ENCODE data around the gene SPRR2B.
"Not testable (repeated sequence)": the region's sequence is repeated elsewhere in the genome, so short reads cannot be mapped to it uniquely, and the experiment has no call there.

Gene SPRR2B

DNA sequence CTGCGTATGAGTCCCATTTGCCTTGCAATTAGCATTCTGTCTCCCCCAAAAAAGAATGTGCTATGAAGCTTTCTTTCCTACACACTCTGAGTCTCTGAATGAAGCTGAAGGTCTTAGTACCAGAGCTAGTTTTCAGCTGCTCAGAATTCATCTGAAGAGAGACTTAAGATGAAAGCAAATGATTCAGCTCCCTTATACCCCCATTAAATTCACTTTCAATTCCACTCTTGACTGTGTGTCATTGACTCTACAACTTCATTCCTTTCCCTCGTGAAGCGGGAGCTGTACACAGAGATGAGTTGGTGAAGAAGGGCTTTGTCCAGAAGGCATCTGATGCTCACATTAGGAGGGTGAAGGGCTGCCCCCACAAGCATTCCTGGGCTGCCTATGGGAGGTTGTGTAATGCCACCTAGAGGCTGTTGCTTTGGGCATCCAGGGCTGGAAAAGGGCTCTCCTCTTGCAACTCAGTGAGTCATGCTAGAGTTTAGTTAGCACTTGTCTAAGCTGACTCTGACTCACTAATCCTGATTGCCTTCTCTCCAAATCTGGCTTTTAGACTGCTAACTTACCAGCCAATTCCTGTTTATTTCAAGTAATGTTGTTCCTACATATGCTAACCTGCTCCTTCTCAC is 38.6 kb downstream of the SPRR2B start:
- no peak for DNase-seq (ENCODE audit: low spot score)

GRCh38 chr1:153032073-153032472 is 39.3 kb downstream of the SPRR2B start:
- no peak for DNase-seq (ENCODE audit: low spot score)

DNA sequence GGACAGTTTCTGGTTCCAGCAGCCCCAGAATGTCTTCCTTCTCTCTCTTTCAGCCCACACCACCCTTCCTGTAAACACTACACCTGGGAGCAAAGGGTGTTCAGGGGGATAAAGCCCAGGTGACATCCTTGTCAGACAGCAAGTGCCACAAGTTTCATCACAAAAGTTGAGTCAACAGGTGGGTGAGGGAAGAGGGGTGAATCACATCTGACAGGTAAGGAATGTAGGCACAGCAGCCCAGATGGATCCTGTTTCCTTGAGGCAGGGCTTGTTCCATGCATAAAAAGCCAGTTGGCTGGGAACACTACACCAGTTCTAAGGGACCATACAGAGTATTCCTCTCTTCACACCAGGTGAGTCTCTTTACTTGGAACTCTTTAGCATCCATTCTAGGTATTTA is 40.5 kb downstream of the SPRR2B start, which contains the start of gene SPRR1B:
Gene SPRR1B, plus strand, starts transcription at position 309 of the 400 bp plus-strand sequence. CDS start 1,143 bp downstream, outside the sequence.
- DNase-seq (ENCODE audit: low spot score): no peak

- no peak for DNase-seq (ENCODE audit: low spot score)
These were observed 42.6 kb downstream of the SPRR2B start for GRCh38 chr1:153028766-153029165.

DNA sequence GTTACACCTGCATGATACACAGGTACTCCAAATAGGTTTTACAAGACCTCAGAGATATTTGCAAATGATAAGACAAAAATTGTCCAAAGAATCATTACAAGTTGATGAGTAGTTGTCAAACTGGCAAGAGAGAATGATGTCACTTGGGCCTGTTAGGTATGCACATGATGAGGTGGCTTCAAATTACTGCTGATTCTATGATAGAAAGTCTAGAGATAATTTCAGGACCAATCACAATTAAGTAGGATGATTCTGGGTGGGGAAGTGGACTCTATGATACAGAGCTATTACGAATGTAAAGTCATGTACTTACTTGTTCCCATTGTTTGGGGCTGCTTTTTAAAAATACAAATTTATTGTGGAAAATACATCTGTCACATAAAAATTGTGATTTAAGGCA is 45.6 kb downstream of the SPRR2B start:
- no peak for DNase-seq (ENCODE audit: low spot score)

DNA sequence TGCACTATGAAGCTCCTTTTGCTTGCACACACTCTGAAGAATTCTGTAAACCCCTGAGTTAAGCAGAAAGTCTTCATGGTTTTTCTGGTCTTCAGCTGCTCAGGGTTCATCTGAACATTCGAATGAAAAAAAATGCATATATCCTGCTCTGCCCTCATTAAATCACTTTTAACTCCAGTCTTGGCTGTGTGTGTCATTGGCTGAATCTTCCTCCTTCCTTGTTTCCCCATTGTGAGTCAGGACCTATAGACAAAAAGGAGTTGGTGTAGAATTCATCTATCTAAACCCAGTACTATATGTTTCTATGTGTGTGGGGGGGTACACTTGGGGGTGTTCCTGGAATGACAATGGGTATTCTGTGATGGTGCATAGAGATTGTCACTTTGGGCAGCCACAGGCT is 47.0 kb downstream of the SPRR2B start:
- no peak for DNase-seq (ENCODE audit: low spot score)

DNA sequence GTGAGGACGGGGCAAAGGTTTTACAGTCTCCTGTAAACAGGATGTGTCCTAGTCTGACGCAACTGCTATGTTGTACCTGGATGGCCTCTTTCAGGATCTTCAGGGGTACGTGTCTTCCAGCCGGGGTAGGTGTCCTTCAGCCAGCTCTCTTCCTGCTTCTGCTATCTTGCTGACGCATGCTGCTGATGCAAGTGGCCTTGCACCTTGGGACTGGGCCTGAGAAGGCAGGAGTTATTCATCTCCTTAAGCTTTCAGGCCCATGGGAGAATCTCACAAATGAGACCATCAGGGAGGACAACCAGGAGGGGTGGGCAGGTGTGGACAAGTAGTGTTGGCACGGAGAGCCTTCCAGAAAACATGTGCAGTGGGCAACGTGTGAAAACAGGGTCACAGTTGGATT is 48.3 kb downstream of the SPRR2B start:
- DNase-seq (ENCODE audit: low spot score): no peak

DNA sequence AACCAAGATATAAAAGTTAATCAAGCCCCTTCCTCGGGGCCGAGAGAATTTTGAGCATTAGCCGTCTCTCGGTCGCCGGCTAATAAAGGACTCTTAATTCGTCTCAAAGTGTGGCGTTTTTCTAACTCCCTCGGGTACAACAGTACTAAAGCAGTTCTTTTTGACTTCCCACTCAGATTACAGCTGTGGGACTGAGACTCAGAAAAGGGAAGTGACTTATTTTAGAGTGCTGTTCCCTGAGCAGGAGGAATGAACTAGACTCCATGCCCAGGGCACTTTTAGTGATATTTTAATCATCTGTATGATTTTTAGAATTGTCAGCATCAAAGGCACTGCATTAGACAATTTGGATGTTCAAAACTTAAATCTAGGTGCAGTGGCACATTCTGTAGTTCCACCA is 49.1 kb downstream of the SPRR2B start:
- DNase-seq (ENCODE audit: low spot score): not testable (repeated sequence)

- DNase-seq (ENCODE audit: low spot score): not testable (repeated sequence)
These were observed 49.6 kb downstream of the SPRR2B start for GRCh38 chr1:153021829-153022228.

Data from hematopoietic multipotent progenitor cell treated with erythropoietin and hydrocortisone succinate and interleukin-3 and kit ligand, for 15 days (in vitro differentiated cells).